Fibroblast of lung (primary cell): ENCODE data around the gene MBD4. TPM values are rescaled to one million over a fixed set of nuclear protein-coding genes. Genes with fewer than 3 reads are reported as not detected.
"Not testable (repeated sequence)": the region's sequence is repeated elsewhere in the genome, so short reads cannot be mapped to it uniquely, and the experiment has no call there.

Experiments used
- DNase-seq, 2 donors: peaks; one replicate each; pipeline versions ENCODE4 v3.0.0 to v3.0.0-alpha.2; 2010; ENCODE audit warnings: low read depth in 2 of 2
- H2AFZ ChIP-seq: 2 replicates; pipeline ENCODE4 v1.5.1; 2012; ENCODE audit warnings: low read length, control low read depth, inconsistent platforms
- H3K27ac ChIP-seq: 2 replicates; pipeline ENCODE4 v1.5.1; 2011; ENCODE audit warnings: low read length, control low read depth; ENCODE audit not compliant: insufficient read depth
- H3K27me3 ChIP-seq: 2 replicates; pipeline ENCODE4 v1.5.1; 2011; ENCODE audit warnings: mild to moderate bottlenecking, low read length; ENCODE audit not compliant: control insufficient read depth, insufficient read depth
- H3K36me3 ChIP-seq: 2 replicates; pipeline ENCODE4 v1.5.1; 2011; ENCODE audit warnings: low read length; ENCODE audit not compliant: control insufficient read depth, insufficient read depth
- H3K4me1 ChIP-seq: 2 replicates; pipeline ENCODE4 v1.5.1; 2011; ENCODE audit warnings: low read length; ENCODE audit not compliant: control insufficient read depth, insufficient read depth; ENCODE audit errors: extremely low read depth
- H3K4me2 ChIP-seq: 2 replicates; pipeline ENCODE4 v1.5.1; 2011; ENCODE audit warnings: low read length, control low read depth; ENCODE audit not compliant: insufficient read depth; ENCODE audit errors: extremely low read depth
- H3K4me3 ChIP-seq, 4 experiments: fragments of 200-600 bp in 1 of 4; sonication (generic) in 1 of 4; replicated peaks in 1 of 4; 2 replicates each; pipeline ENCODE4 v1.5.1; 2011 to 2016; ENCODE audit warnings: low read length in 4 of 4, low read depth in 3 of 4, mild to moderate bottlenecking in 3 of 4, control low read depth in 2 of 4, inconsistent platforms in 1 of 4, mixed read lengths in 1 of 4; ENCODE audit not compliant: insufficient read depth in 1 of 4; ENCODE audit errors: control extremely low read depth in 1 of 4
- H3K79me2 ChIP-seq: 2 replicates; pipeline ENCODE4 v1.5.1; 2012; ENCODE audit warnings: mild to moderate bottlenecking, low read length, inconsistent platforms; ENCODE audit not compliant: control insufficient read depth, insufficient read depth
- H3K9ac ChIP-seq: 2 replicates; pipeline ENCODE4 v1.5.1; 2011; ENCODE audit warnings: mild to moderate bottlenecking, low read length, control low read depth; ENCODE audit not compliant: insufficient read depth
- H3K9me3 ChIP-seq: 2 replicates; pipeline ENCODE4 v1.5.1; 2012; ENCODE audit warnings: low read depth, low read length; ENCODE audit not compliant: control insufficient read depth, insufficient read depth
- H4K20me1 ChIP-seq: 2 replicates; pipeline ENCODE4 v1.5.1; 2011; ENCODE audit warnings: low read length; ENCODE audit not compliant: control insufficient read depth, insufficient read depth; ENCODE audit errors: extremely low read depth
- CTCF ChIP-seq, 2 donors: IDR thresholded peaks in 1 of 2; conservative IDR thresholded peaks in 1 of 2; 1 replicate in 1 of 2; 2 replicates in 1 of 2; pipeline ENCODE4 v1.5.1; 2011 to 2012; ENCODE audit warnings: low read length in 2 of 2, control low read depth in 1 of 2, inconsistent platforms in 1 of 2, low read depth in 1 of 2, mild to moderate bottlenecking in 1 of 2
- EZH2 ChIP-seq: IDR thresholded peaks from 2 replicates; pipeline ENCODE4 v1.5.1; 2012; ENCODE audit warnings: low read length, control low read depth, mild to moderate bottlenecking; ENCODE audit errors: missing control alignments
- polyA plus RNA-seq, 2 donors: library from polyadenylated mRNA; depleted of rRNA in 1 of 2; stranded (reverse) in 1 of 2; unstranded in 1 of 2; fragments of >200 nt; gene quantifications; 2 replicates each; pipeline ENCODE4 v1.2.1, GENCODE V29; 2011 to 2012; ENCODE audit warnings: missing spikeins in 1 of 2
- total RNA-seq: library from RNA; depleted of rRNA; stranded (reverse); fragments of >200 nt; gene quantifications from 2 replicates; pipeline ENCODE4 v1.2.1, GENCODE V29; 2014

MBD4 gene
- total and polyA plus RNA-seq, 2 donors (not counting 1 experiment from before 2014, with no cell fraction given): 27.4 to 35.5 TPM

GRCh38 chr3:129384594-129385323 lies 55.0 kb downstream of the MBD4 start:
- no peaks in the 10 kb centered on the region for H4K20me1 ChIP-seq
- H3K27ac ChIP-seq: no peak overlapping the region
- H3K4me3 ChIP-seq: no peak overlapping the region
- H3K36me3 ChIP-seq: peaks cover 9% of the 10 kb centered on the region
- no peak overlapping the region for H3K4me2 ChIP-seq
- H3K79me2 ChIP-seq: no peaks in the 10 kb centered on the region
- H2AFZ ChIP-seq: no peak overlapping the region
- H3K9me3 ChIP-seq: no peaks in the 10 kb centered on the region
- DNase-seq: no peak
- H3K9ac ChIP-seq: no peak overlapping the region
- peaks cover 21% of the 10 kb centered on the region for H3K4me1 ChIP-seq
- no peaks in the 10 kb centered on the region for H3K27me3 ChIP-seq
- no peak for TF ChIP-seq CTCF (conservative IDR thresholded peaks at IDR 0.05 in 1 of 2, IDR thresholded peaks at IDR 0.05 in 1 of 2; ENCODE audit: low read depth in 1 of 2, low read length in 2 of 2)
- no peak for TF ChIP-seq EZH2

- not testable (repeated sequence) for DNase-seq, H3K27ac ChIP-seq, H3K4me2 ChIP-seq
Measured at GRCh38 chr3:129384103-129384502, 55.6 kb downstream of the MBD4 start.

GRCh38 chr3:129383292-129383860 lies 56.4 kb downstream of the MBD4 start:
- Histone ChIP-seq H3K9me3 (no peaks in the 10 kb centered on the region), H3K79me2 (no peaks in the 10 kb centered on the region), H3K36me3 (peaks cover 5% of the 10 kb centered on the region), H3K9ac (no peak overlapping the region), H4K20me1 (no peaks in the 10 kb centered on the region), H3K4me3 (no peak overlapping the region), H3K4me2 (no peak overlapping the region), H3K4me1 (peaks cover 12% of the 10 kb centered on the region), H3K27me3 (no peaks in the 10 kb centered on the region), H2AFZ (no peak overlapping the region), H3K27ac (no peak overlapping the region)
- DNase-seq: peak; percentile 60 to 70
- TF ChIP-seq EZH2: no peak
- peak; percentile 83 to 92 for TF ChIP-seq CTCF (conservative IDR thresholded peaks at IDR 0.05 in 1 of 2, IDR thresholded peaks at IDR 0.05 in 1 of 2; ENCODE audit: low read depth in 1 of 2, low read length in 2 of 2)

More at GRCh38 chr3:129384103-129384502, 55.6 kb downstream of the MBD4 start:
- H3K4me3 ChIP-seq, H3K79me2 ChIP-seq, H2AFZ ChIP-seq, H3K27me3 ChIP-seq, H3K9me3 ChIP-seq, H3K9ac ChIP-seq, H3K36me3 ChIP-seq, H4K20me1 ChIP-seq: not testable (repeated sequence)
- H3K4me1 ChIP-seq: peaks cover 15% of the 10 kb centered on the region
